ENCODE data around the gene CD160.
"Not testable (repeated sequence)": the region's sequence is repeated elsewhere in the genome, so short reads cannot be mapped to it uniquely, and the experiment has no call there.

The CD160 gene

GRCh38 chr1:145719230-145720079 is at the start of gene CD160:
CD160 (plus strand) TSS chr1:145719499; CDS start chr1:145728328, 8,829 bp downstream.
- DNase-seq (ENCODE audit: insufficient read length, low spot score) (no peak), FAIRE-seq (no peak)
- TF ChIP-seq CTCF (IDR thresholded peaks at IDR 0.05; ENCODE audit: insufficient read depth, missing control alignments) = no peak

- DNase-seq (ENCODE audit: insufficient read length, low spot score); FAIRE-seq: not testable (repeated sequence)
Observed at GRCh38 chr1:145670995-145671745, 48.1 kb upstream of the CD160 start.

GRCh38 chr1:145673217-145673616 is 46.1 kb upstream of the CD160 start:
- DNase-seq (ENCODE audit: insufficient read length, low spot score); FAIRE-seq: not testable (repeated sequence)

- not testable (repeated sequence) for DNase-seq (ENCODE audit: insufficient read length, low spot score); FAIRE-seq
Observed at GRCh38 chr1:145684858-145685257, 34.4 kb upstream of the CD160 start.

- not testable (repeated sequence) for FAIRE-seq
Observed at GRCh38 chr1:145686078-145686477, 33.2 kb upstream of the CD160 start.

GRCh38 chr1:145688328-145688727 is 31.0 kb upstream of the CD160 start:
- TF ChIP-seq CTCF (IDR thresholded peaks at IDR 0.05; ENCODE audit: insufficient read depth, missing control alignments) = no peak
- DNase-seq (ENCODE audit: insufficient read length, low spot score) (no peak), FAIRE-seq (no peak)

More at GRCh38 chr1:145686078-145686477, 33.2 kb upstream of the CD160 start:
- DNase-seq (ENCODE audit: insufficient read length, low spot score) = not testable (repeated sequence)

GRCh38 chr1:145688924-145689323 is 30.4 kb upstream of the CD160 start:
- no peak for DNase-seq (ENCODE audit: insufficient read length, low spot score)
- TF ChIP-seq CTCF (IDR thresholded peaks at IDR 0.05; ENCODE audit: insufficient read depth, missing control alignments) = no peak
- no peak for FAIRE-seq

- no peak for FAIRE-seq
- TF ChIP-seq CTCF (IDR thresholded peaks at IDR 0.05; ENCODE audit: insufficient read depth, missing control alignments) = no peak
- no peak for DNase-seq (ENCODE audit: insufficient read length, low spot score)
Observed at GRCh38 chr1:145689922-145690321, 29.4 kb upstream of the CD160 start.

Measured in D721Med (cell line).